GM12872 (cell line): ENCODE results near the gene AP1S3.

ENCODE experiments used
- TF ChIP-seq, protein P1 (sequence below): IDR thresholded peaks from 3 replicates; pipeline ENCODE4 v1.5.1; 2011; ENCODE audit warnings: low read depth, mild to moderate bottlenecking, low read length, moderate library complexity; ENCODE audit not compliant: insufficient read depth

AP1S3 gene

DNA sequence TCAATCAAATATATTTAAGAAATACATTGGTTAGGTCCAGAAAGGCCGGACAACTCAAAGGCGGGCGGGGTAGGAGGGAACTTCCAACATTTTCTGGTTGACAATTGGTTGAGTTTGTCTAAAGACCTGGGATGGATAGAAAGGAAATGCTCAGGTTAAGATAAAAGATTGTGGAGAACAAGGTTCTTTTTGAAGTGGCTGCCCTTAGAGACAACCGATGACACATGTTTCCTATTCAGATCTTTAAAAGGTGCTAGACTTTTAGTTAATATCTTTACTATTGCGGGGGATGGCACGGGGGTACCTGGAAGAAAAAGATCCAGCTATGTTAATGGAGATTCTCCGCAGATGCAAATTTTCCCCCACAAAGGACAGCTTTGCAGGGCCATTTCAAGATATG lies 10.0 kb upstream of the AP1S3 start:
- TF ChIP-seq, protein P1, sequence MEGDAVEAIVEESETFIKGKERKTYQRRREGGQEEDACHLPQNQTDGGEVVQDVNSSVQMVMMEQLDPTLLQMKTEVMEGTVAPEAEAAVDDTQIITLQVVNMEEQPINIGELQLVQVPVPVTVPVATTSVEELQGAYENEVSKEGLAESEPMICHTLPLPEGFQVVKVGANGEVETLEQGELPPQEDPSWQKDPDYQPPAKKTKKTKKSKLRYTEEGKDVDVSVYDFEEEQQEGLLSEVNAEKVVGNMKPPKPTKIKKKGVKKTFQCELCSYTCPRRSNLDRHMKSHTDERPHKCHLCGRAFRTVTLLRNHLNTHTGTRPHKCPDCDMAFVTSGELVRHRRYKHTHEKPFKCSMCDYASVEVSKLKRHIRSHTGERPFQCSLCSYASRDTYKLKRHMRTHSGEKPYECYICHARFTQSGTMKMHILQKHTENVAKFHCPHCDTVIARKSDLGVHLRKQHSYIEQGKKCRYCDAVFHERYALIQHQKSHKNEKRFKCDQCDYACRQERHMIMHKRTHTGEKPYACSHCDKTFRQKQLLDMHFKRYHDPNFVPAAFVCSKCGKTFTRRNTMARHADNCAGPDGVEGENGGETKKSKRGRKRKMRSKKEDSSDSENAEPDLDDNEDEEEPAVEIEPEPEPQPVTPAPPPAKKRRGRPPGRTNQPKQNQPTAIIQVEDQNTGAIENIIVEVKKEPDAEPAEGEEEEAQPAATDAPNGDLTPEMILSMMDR: no peak

DNA sequence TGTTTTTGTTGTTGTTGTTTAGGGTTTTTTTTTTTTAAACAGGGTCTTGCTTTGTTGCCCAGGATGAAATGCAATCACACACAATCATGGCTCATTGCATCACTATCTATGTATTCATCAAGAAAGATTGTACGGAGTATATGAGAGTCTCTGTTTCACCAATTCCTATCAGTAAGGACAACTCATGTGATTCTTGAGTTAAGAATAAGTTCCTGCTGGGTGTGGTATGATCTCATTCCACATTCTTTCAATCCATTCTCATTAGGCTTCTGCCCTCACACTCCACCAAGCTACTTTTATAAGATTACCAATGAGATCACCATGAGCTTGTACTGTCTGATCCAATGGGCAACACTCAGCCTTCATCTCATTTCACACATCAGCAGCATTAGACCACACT lies 9.1 kb upstream of the AP1S3 start:
- TF ChIP-seq, protein P1: no peak

DNA sequence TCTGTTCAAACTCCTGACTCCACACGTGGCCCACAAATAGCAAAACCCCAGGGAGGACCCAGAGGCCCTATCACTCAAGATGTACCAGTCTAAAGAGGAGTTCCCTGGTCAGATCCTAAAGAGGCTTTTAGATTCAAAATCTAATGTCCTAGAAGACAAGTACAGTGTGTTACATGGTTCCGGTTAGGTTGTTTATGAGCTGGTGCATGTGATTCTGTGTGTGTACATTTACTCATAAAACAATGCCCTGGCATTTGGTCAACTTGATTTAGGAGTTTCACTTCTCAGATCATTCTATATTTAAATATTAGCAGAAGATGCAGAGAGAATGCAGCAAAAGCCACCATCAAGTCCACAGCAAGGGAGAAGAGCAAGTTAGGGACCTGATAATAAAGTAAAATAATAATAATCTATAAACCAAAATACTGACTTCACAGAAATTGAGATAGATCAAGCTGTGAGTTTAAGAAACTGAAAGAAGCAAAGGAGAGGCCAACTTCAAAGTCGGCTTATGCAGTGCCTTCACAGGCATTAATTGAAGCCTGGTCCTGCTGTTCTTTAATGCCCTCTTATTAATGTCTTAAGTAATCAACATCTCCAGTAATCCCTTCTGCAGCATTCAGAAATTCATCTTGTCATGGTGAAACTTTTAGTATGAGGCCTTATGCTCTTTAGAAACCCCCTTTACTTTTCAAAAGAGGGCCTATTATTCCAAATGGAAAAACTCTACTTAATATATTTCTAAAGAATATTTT lies 4.2 kb upstream of the AP1S3 start:
- TF ChIP-seq, protein P1: no peak

DNA sequence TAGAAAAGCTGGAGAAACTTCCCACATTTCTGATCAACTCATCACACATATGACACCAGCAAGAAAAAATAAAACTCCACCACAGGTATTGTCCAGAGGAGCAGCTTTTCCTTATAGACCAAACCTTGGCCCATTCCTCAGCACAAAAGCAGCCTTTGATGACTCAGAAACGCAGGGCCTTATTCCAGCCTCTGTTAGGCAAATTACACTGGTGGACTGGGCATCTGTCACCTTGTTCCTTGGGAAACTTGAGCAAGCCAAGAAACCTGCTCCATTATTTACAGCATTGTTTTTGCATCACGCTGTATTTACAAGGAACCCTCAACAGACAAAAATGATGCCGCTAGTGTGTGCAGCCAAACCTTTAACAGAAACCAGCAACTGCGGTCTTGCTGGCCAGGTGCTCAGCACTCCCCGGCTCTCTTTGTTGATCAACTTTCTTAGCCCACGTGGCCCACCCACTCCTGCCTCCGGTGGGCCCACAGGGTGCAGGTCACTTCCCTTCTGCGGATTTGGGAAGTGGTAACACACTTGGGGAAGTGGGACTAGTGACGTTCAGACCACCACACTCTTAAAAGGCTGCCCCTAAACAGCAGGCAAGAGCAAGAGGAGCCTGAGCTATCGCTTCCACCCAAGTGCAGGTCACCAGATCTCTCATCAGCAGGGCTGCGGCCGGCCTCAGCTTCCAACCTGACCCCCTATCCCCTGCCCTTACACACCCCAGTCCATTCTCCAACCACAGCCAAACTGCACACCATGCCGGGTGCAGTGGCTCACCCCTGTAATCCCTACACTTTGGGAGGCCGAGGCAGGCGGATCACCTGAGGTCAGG lies 1.5 kb downstream of the AP1S3 start:
- TF ChIP-seq, protein P1: no peak

DNA sequence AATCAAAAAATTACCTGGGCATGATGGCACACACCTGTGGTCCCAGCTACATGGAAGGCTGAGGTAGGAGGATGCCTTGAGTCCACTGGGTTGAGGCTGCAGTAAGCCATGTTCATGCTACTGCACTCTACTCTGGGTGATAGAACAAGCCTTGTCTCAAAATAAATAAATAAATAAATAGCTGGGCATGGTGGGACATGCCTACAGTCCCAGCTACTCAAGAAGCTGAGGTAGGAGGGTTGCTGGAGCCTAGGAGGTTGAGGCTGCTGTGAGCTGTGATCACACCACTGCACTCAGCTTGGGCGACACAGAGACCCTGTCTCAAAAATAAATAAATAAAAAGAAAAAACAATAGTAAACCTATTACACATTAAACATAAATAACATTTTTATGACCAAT lies 3.0 kb downstream of the AP1S3 start:
- TF ChIP-seq, protein P1: no peak

DNA sequence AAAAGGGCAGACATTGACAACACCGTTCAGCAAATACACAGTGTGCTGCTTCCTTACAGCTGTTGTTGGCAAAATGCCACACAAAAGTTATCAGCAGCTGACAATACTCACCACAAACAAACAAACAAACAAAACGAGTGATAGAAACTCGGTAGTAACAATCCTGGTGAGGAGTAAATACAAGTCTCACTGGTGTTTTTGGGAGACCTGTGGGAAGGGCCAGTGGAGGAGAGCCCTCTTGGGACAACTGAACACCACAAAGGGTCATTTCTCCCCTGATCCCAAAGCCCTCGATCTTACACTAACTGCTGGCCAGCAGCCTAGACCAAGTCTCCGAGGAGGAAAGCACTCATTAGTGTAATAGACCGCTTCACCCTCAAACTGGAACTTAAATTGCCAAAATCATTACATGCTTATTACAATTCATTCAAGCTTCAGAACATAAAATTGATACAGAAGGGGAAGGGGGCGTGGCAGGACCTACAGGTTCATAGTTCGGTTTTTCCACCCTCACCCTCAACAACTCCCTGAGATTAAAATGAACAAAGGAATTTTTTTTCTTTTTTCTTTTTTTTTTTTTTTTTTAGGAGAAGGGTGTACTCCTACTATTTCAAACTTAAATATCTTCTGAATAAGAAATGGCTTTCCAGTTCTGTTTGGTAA lies 5.0 kb downstream of the AP1S3 start:
- TF ChIP-seq, protein P1: no peak

DNA sequence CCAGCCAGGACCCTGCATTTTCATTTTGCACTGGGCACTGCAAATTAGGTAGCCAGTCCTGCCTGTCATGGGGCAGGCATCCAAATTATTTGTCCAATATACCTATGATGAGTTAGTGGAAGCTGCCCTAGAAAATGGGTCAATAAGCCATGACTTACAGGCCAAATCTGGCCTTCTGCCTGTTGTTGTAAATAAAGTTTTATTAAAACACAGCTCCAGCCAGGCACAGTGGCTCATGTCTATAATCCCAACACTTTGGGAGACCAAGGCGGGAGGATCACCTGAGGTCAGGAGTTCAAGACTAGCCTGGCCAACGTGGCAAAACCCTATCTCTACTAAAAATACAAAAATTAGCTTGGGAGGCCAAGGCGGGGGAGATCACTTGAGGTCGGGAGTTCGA lies 8.3 kb downstream of the AP1S3 start:
- TF ChIP-seq, protein P1: no peak
